HepG2 (cell line): ENCODE results near the gene PITPNM2. TPM values are rescaled to one million over a fixed set of nuclear protein-coding genes. Genes with fewer than 3 reads are reported as not detected.
A peak's percentile ranks its signal among the peaks of the same experiment; 100 is the strongest.

Experiments
- CEBPB ChIP-seq: IDR thresholded peaks from 2 replicates; pipeline ENCODE4 v1.6.1; 2011; ENCODE audit warnings: low read depth, low read length, improper control_type of control experiment, borderline replicate concordance
- CREB1 ChIP-seq, 2 experiments: fragments of 450-650 bp in 1 of 2; IDR thresholded peaks; 2 replicates each; pipeline ENCODE4 v1.6.1; 2016 to 2017; ENCODE audit warnings: control low read depth in 1 of 2, mild to moderate bottlenecking in 1 of 2, missing compliant biosample characterization in 1 of 2, missing genetic modification characterization in 1 of 2
- ETS1 ChIP-seq: sonication (generic); formaldehyde crosslinking; IDR thresholded peaks from 2 replicates; pipeline ENCODE4 v1.4.0; 2020; ENCODE audit warnings: missing genetic modification reagents
- FOXO1 ChIP-seq: sonication (generic); formaldehyde crosslinking; IDR thresholded peaks from 2 replicates; pipeline ENCODE4 v1.4.0; 2020; ENCODE audit warnings: missing genetic modification reagents
- ISL2 ChIP-seq: sonication (generic); formaldehyde crosslinking; IDR thresholded peaks from 2 replicates; pipeline ENCODE4 v1.5.0; 2020; ENCODE audit warnings: missing genetic modification reagents
- NKX3-1 ChIP-seq: sonication (generic); formaldehyde crosslinking; IDR thresholded peaks from 2 replicates; pipeline ENCODE4 v1.5.0; 2020; ENCODE audit warnings: missing genetic modification reagents
- YEATS2 ChIP-seq: sonication (generic); formaldehyde crosslinking; IDR thresholded peaks from 2 replicates; pipeline ENCODE4 v1.4.0; 2020; ENCODE audit warnings: missing genetic modification reagents, borderline replicate concordance
- ZEB1 ChIP-seq: IDR thresholded peaks from 2 replicates; pipeline ENCODE4 v1.6.1; 2012; ENCODE audit warnings: mild to moderate bottlenecking, low read depth, inconsistent platforms; ENCODE audit not compliant: insufficient replicate concordance
- ZFP36L2 ChIP-seq: sonication (generic); formaldehyde crosslinking; IDR thresholded peaks from 2 replicates; pipeline ENCODE4 v1.4.0; 2020; ENCODE audit warnings: missing genetic modification reagents
- ZFY ChIP-seq: sonication (generic); formaldehyde crosslinking; IDR thresholded peaks from 2 replicates; pipeline ENCODE4 v1.4.0; 2020; ENCODE audit warnings: missing genetic modification reagents
- ZNF225 ChIP-seq: sonication (generic); formaldehyde crosslinking; IDR thresholded peaks from 2 replicates; pipeline ENCODE4 v1.4.0; 2020; ENCODE audit warnings: mild to moderate bottlenecking, missing genetic modification reagents
- ZNF281 ChIP-seq: sonication (generic); formaldehyde crosslinking; IDR thresholded peaks from 2 replicates; pipeline ENCODE4 v1.4.0; 2020; ENCODE audit warnings: missing genetic modification reagents, borderline replicate concordance
- ZNF552 ChIP-seq: sonication (generic); formaldehyde crosslinking; IDR thresholded peaks from 2 replicates; pipeline ENCODE4 v1.9.0; 2022; ENCODE audit warnings: missing genetic modification reagents, mild to moderate bottlenecking, borderline replicate concordance
- ZNF567 ChIP-seq: sonication (generic); formaldehyde crosslinking; IDR thresholded peaks from 2 replicates; pipeline ENCODE4 v1.8.1; 2023; ENCODE audit warnings: mild to moderate bottlenecking, missing genetic modification reagents, borderline replicate concordance
- ZNF629 ChIP-seq: sonication (generic); formaldehyde crosslinking; conservative IDR thresholded peaks from 2 replicates; pipeline ENCODE4 v1.5.0; 2020; ENCODE audit warnings: missing genetic modification reagents
- ZNF841 ChIP-seq: sonication (generic); formaldehyde crosslinking; IDR thresholded peaks from 2 replicates; pipeline ENCODE4 v1.8.1; 2023; ENCODE audit warnings: missing genetic modification reagents, borderline replicate concordance
- ZSCAN20 ChIP-seq: sonication (generic); formaldehyde crosslinking; IDR thresholded peaks from 2 replicates; pipeline ENCODE4 v1.4.0; 2020; ENCODE audit warnings: missing genetic modification reagents, mild to moderate bottlenecking, borderline replicate concordance
- ZXDC ChIP-seq: sonication (generic); formaldehyde crosslinking; IDR thresholded peaks from 2 replicates; pipeline ENCODE4 v1.5.0; 2020; ENCODE audit warnings: mild to moderate bottlenecking, missing genetic modification reagents
- polyA plus RNA-seq, 8 experiments: library from polyadenylated mRNA; depleted of rRNA in 3 of 8; stranded (reverse) in 7 of 8; unstranded in 1 of 8; fragments of >200 nt; fragmentation: Illumina TruSeq in 4 of 8; extraction: Trizol in 4 of 8; gene quantifications; 2 replicates each; pipeline versions ENCODE4 v1.2.1 to v1.2.3, GENCODE V29; 2011 to 2016; ENCODE audit warnings: low read depth in 4 of 8, missing spikeins in 1 of 8, mixed read lengths in 1 of 8; ENCODE audit not compliant: insufficient read depth in 1 of 8
- total RNA-seq, 5 experiments: library from RNA; depleted of rRNA; stranded (reverse); fragments of >200 nt; fragmentation: Illumina TruSeq; extraction: Trizol; gene quantifications; 2 replicates each; pipeline ENCODE4 v1.2.3, GENCODE V29; 2016; ENCODE audit warnings: low read depth in 1 of 5

PITPNM2 gene
- total and polyA plus RNA-seq, 2 of the 13 experiments (the other 11 are each of a cell fraction or from before 2014, with no cell fraction given) = 4.2 to 5.3 TPM

GRCh38 chr12:123141615-123142517, 9.0 kb downstream of the PITPNM2 start (continued):
- TF ChIP-seq ETS1 = no peak
- no peak for TF ChIP-seq ZNF225 (CRISPR knock-in tag)
- TF ChIP-seq NKX3-1 (CRISPR knock-in tag) = no peak
- TF ChIP-seq ZFY (CRISPR knock-in tag) = peak; percentile 10; the same call in 1 of the 2 replicates
- no peak for TF ChIP-seq ZNF552 (CRISPR knock-in tag)
- TF ChIP-seq ZEB1 = no peak
- no peak for TF ChIP-seq ZNF841 (CRISPR knock-in tag)
- TF ChIP-seq FOXO1 = peak; percentile 60; the same call in 1 of the 2 replicates
- TF ChIP-seq ISL2 (CRISPR knock-in tag) = no peak; the same call in 1 of the 2 replicates
- 0 out of 2 replicates have a peak, but pooled peaks have one; percentile 16 for TF ChIP-seq CEBPB
- peak; percentile 69; the same call in 1 of the 2 replicates for TF ChIP-seq ZNF281 (CRISPR knock-in tag)
- no peak for TF ChIP-seq ZFP36L2 (CRISPR knock-in tag)
- TF ChIP-seq ZSCAN20 (CRISPR knock-in tag) = no peak
- TF ChIP-seq CREB1 (IDR thresholded peaks at IDR 0.05) = no peak
- peak; percentile 49; the same call in 1 of the 2 replicates for TF ChIP-seq CREB1 (CRISPR knock-in tag; IDR thresholded peaks at IDR 0.05)
- TF ChIP-seq ZNF629 (CRISPR knock-in tag) = no peak
- TF ChIP-seq ZXDC (CRISPR knock-in tag) = no peak
- TF ChIP-seq YEATS2 = peak; percentile 18; the same call in 1 of the 2 replicates
- TF ChIP-seq ZNF567 (CRISPR knock-in tag) = no peak
